Adrenal gland (tissue), 12 donors: Measurements from ENCODE around the gene WWC2. TPM values are rescaled to one million over a fixed set of nuclear protein-coding genes. Genes with fewer than 3 reads are reported as not detected.

Experiments used
- DNase-seq, 7 donors: peaks; one replicate each; pipeline ENCODE4 v3.0.0-alpha.2; 2019 to 2020
- H3K27ac ChIP-seq, 5 donors: fragments of 200-600 bp; sonication (generic) in 4 of 5; 1 replicate in 3 of 5; 2 replicates in 2 of 5; pipeline versions ENCODE4 v1.5.1 to v1.8.0; 2016 to 2020; ENCODE audit warnings: mild to moderate bottlenecking in 1 of 5
- H3K27me3 ChIP-seq: fragments of 200-600 bp; 2 replicates; pipeline ENCODE4 v1.8.0; 2021
- H3K36me3 ChIP-seq, 2 donors: fragments of 200-600 bp; replicated peaks in 1 of 2; 1 replicate in 1 of 2; 2 replicates in 1 of 2; pipeline versions ENCODE4 v1.5.1 to v1.8.0; 2018 to 2022
- H3K4me1 ChIP-seq, 2 donors: fragments of 200-600 bp; replicated peaks in 1 of 2; 1 replicate in 1 of 2; 2 replicates in 1 of 2; pipeline versions ENCODE4 v1.5.1 to v1.8.0; 2018 to 2021
- H3K4me3 ChIP-seq, 4 donors: fragments of 200-600 bp; sonication (generic) in 3 of 4; one replicate each; pipeline ENCODE4 v1.5.1; 2016 to 2018
- H3K9me3 ChIP-seq, 3 donors: fragments of 200-600 bp; sonication (generic) in 1 of 3; replicated peaks in 1 of 3; 1 replicate in 2 of 3; 2 replicates in 1 of 3; pipeline versions ENCODE4 v1.5.1 to v1.8.0; 2016 to 2021
- CTCF ChIP-seq, 6 experiments: fragments of 450-650 bp in 4 of 6; fragments of 200-600 bp in 2 of 6; sonication (generic) in 1 of 6; IDR thresholded peaks; 1 replicate in 5 of 6; 2 replicates in 1 of 6; pipeline versions ENCODE4 v1.5.1 to v1.8.0; 2016 to 2021; ENCODE audit warnings: antibody characterized with exemption in 6 of 6, mild to moderate bottlenecking in 2 of 6, moderate library complexity in 1 of 6
- POLR2A ChIP-seq, 2 donors: fragments of 450-650 bp; IDR thresholded peaks; one replicate each; pipeline ENCODE4 v1.6.1; 2017; ENCODE audit warnings: antibody characterized with exemption in 2 of 2, mild to moderate bottlenecking in 2 of 2, moderate library complexity in 1 of 2
- WGBS, 4 donors: extraction: QIAGEN DNeasy Blood & Tissue Kit in 2 of 4; methylation state at CpG; one replicate each; pipeline versions ENCODE4 v1.1.5 to v1.1.7; 2013 to 2017; 5-methylcytosine and 5-hydroxymethylcytosine counted together
- intact Hi-C, 2 donors: fragments of 100-400 bp; cut with DNase I; formaldehyde crosslinking; loops; one replicate each; pipeline versions ENCODE4 v1.14.1 to v1.15.0; 2022 to 2023
- polyA plus RNA-seq, 3 donors: library from polyadenylated mRNA; stranded (reverse); fragments of 200-250 nt in 2 of 3; fragments of 350-450 nt in 1 of 3; fragmentation: Illumina TruSeq in 1 of 3; extraction: RNeasy Lipid Tissue Mini Kit (QIAGEN cat#74804) in 1 of 3; gene quantifications; one replicate each; pipeline ENCODE4 v1.2.3, GENCODE V29; 2013 to 2014
- total RNA-seq, 9 donors: library from RNA; depleted of rRNA in 4 of 9; stranded (reverse); fragments of >200 nt in 4 of 9; fragments of 120-200 nt in 1 of 9; fragmentation: NEBNext Ultra II Directional in 1 of 9; extraction: Animal tissue kit (Norgen Biotek cat#: 25700) in 1 of 9; gene quantifications; one replicate each; pipeline versions ENCODE4 v1.1.0 to v1.2.4, GENCODE V29; 2013 to 2023
- donor health status: healthy with polysubstance abuse.
- donor health status: Bipolar disorder and iron deficiency.
- donor health status: DM: yes; HTN: yes; CAD: no.
- donor health status: DM: no; HTN: no; CAD: no.
- donor health status: DM: no; HTN: no; CAD: no.
- donor health status: DM: yes; HTN: yes; CAD: no.

Gene WWC2
- total and polyA plus RNA-seq, 12 donors = 3.1 to 27.9 (median 17.4) TPM

GRCh38 chr4:183256343-183256742 lies 157.3 kb downstream of the WWC2 start:
- H3K36me3 ChIP-seq = peaks cover 0 to 7% of the 10 kb centered on the region in 2 donors
- H3K27ac ChIP-seq = no peak overlapping the region
- WGBS, 4 donors = 66 to 74% (median 70%) methylated on average over 6 of the region's 6 CpGs
- no peaks in the 10 kb centered on the region for H3K9me3 ChIP-seq
- no peak for TF ChIP-seq POLR2A (IDR thresholded peaks at IDR 0.05)
- TF ChIP-seq CTCF (IDR thresholded peaks at IDR 0.05) = no peak
- no peaks in the 10 kb centered on the region for H3K27me3 ChIP-seq
- H3K4me3 ChIP-seq = no peak overlapping the region
- H3K4me1 ChIP-seq = no peaks in the 10 kb centered on the region
- intact Hi-C loops = no loop called here
- DNase-seq = no peak

GRCh38 chr4:183256756-183257385 lies 157.8 kb downstream of the WWC2 start:
- Histone ChIP-seq H3K9me3 (no peaks in the 10 kb centered on the region), H3K27me3 (no peaks in the 10 kb centered on the region), H3K4me3 (no peak overlapping the region), H3K4me1 (no peaks in the 10 kb centered on the region), H3K27ac (no peak overlapping the region), H3K36me3 (peaks cover 0 to 9% of the 10 kb centered on the region in 2 donors)
- 41 to 50% (median 45%) methylated on average over 3 to 9 of the region's 9 CpGs for WGBS, 4 donors
- TF ChIP-seq POLR2A (IDR thresholded peaks at IDR 0.05) (no peak), CTCF (IDR thresholded peaks at IDR 0.05) (peak; percentile 31 to 77 (median 60))
- intact Hi-C loops = no loop called here
- peak; percentile 29 to 70 (median 52) for DNase-seq

- Histone ChIP-seq H3K36me3 (peaks cover 0 to 9% of the 10 kb centered on the region in 2 donors), H3K4me3 (no peak overlapping the region), H3K4me1 (no peaks in the 10 kb centered on the region), H3K27ac (no peak overlapping the region), H3K9me3 (no peaks in the 10 kb centered on the region), H3K27me3 (no peaks in the 10 kb centered on the region)
- WGBS, 4 donors = 78 to 91% (median 83%) methylated on average over 6 of the region's 6 CpGs
- TF ChIP-seq CTCF (IDR thresholded peaks at IDR 0.05) = no peak
- TF ChIP-seq POLR2A (IDR thresholded peaks at IDR 0.05) = no peak
- no peak for DNase-seq
- intact Hi-C loops = no loop called here
Measured at GRCh38 chr4:183257808-183258207, 158.8 kb downstream of the WWC2 start.

GRCh38 chr4:183260491-183261151 lies 161.6 kb downstream of the WWC2 start:
- no peak for DNase-seq
- intact Hi-C loops = loop anchor here (5.0 to 10.0 kb wide), 3 partner anchors 144 to 326 kb away; no protein-coding TSS in a partner anchor
- no peak for TF ChIP-seq POLR2A (IDR thresholded peaks at IDR 0.05)
- no peak for TF ChIP-seq CTCF (IDR thresholded peaks at IDR 0.05)
- Histone ChIP-seq H3K27me3 (no peaks in the 10 kb centered on the region), H3K27ac (no peak overlapping the region), H3K36me3 (peaks cover 0 to 9% of the 10 kb centered on the region in 2 donors), H3K9me3 (no peaks in the 10 kb centered on the region), H3K4me3 (no peak overlapping the region), H3K4me1 (no peaks in the 10 kb centered on the region)
- 84 to 89% (median 88%) methylated on average over 10 of the region's 10 CpGs for WGBS, 4 donors
